ENCODE results near the gene SMG5.

- TF ChIP-seq CTCF (IDR thresholded peaks at IDR 0.05; ENCODE audit: low read depth, low read length) = no peak
- TF ChIP-seq MAX (IDR thresholded peaks at IDR 0.05; ENCODE audit: low read depth, low read length) = no peak
- TF ChIP-seq POLR2A (IDR thresholded peaks at IDR 0.05; ENCODE audit: extremely low read depth, insufficient read length) = no peak
Observed at GRCh38 chr1:156320560-156320959, 37.9 kb upstream of the SMG5 start.

Data from NB4 (cell line).